PFSK-1 (cell line): Measurements from ENCODE around the gene NFKBIZ.

Experiments used
- POLR2AphosphoS5 ChIP-seq: IDR thresholded peaks from 2 replicates; pipeline ENCODE4 v1.6.1; 2012; ENCODE audit warnings: low read depth, mild to moderate bottlenecking, control low read depth, low read length, moderate library complexity
- REST ChIP-seq, 2 experiments: IDR thresholded peaks; 2 replicates each; pipeline versions ENCODE4 v1.6.1 to v1.8.0; 2011 to 2012; ENCODE audit warnings: low read depth in 2 of 2, low read length in 2 of 2, control low read depth in 1 of 2, inconsistent platforms in 1 of 2, mild to moderate bottlenecking in 1 of 2, moderate library complexity in 1 of 2; ENCODE audit not compliant: insufficient read depth in 1 of 2
- SIN3A ChIP-seq: IDR thresholded peaks from 2 replicates; pipeline ENCODE4 v1.6.1; 2012; ENCODE audit warnings: mild to moderate bottlenecking, low read length, moderate library complexity, borderline replicate concordance; ENCODE audit not compliant: insufficient read depth
- TAF1 ChIP-seq: IDR thresholded peaks from 2 replicates; pipeline ENCODE4 v1.6.1; 2012; ENCODE audit warnings: low read length, control low read depth, borderline replicate concordance; ENCODE audit not compliant: insufficient read depth

GRCh38 chr3:101824702-101825101, 24.6 kb upstream of the NFKBIZ start:
- no peak for TF ChIP-seq POLR2AphosphoS5
- TF ChIP-seq TAF1 = no peak
- no peak for TF ChIP-seq REST (IDR thresholded peaks at IDR 0.05; ENCODE audit: insufficient read depth in 1 of 2, low read depth in 2 of 2, low read length in 2 of 2)
- TF ChIP-seq SIN3A = no peak
